ENCODE results near the gene EGFR.

DNA sequence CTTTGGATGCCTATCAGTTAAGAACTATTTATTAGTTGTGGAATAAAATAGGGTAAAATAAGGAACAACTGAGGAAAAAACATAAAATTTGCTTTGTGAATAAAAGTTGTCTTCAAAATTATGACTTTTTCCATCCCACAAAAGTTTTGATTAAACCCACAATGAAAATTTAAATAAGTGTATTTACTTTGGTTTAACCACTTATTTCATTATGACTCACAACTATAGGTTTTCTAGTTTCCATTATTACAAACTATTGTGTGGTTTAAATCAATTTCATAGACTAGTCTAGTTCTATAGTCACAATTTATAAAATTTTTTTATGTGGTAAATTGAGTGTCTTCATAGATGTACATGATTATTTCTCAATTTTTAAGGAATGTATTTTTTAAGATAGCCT, 116.6 kb downstream of the EGFR start:
- TF ChIP-seq, protein P1, sequence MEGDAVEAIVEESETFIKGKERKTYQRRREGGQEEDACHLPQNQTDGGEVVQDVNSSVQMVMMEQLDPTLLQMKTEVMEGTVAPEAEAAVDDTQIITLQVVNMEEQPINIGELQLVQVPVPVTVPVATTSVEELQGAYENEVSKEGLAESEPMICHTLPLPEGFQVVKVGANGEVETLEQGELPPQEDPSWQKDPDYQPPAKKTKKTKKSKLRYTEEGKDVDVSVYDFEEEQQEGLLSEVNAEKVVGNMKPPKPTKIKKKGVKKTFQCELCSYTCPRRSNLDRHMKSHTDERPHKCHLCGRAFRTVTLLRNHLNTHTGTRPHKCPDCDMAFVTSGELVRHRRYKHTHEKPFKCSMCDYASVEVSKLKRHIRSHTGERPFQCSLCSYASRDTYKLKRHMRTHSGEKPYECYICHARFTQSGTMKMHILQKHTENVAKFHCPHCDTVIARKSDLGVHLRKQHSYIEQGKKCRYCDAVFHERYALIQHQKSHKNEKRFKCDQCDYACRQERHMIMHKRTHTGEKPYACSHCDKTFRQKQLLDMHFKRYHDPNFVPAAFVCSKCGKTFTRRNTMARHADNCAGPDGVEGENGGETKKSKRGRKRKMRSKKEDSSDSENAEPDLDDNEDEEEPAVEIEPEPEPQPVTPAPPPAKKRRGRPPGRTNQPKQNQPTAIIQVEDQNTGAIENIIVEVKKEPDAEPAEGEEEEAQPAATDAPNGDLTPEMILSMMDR (IDR thresholded peaks at IDR 0.05) = no peak
- TF ChIP-seq EP300 (IDR thresholded peaks at IDR 0.05) (no peak), CBX8 (IDR thresholded peaks at IDR 0.05) (no peak), POLR2A (IDR thresholded peaks at IDR 0.05; ENCODE audit: low read length) (no peak), RAD21 (conservative IDR thresholded peaks at IDR 0.05 in 1 of 2, IDR thresholded peaks at IDR 0.05 in 1 of 2) (no peak), KDM1A (IDR thresholded peaks at IDR 0.05; ENCODE audit: low read depth) (no peak), CEBPB (IDR thresholded peaks at IDR 0.05) (no peak)
- TF ChIP-seq, protein P2, sequence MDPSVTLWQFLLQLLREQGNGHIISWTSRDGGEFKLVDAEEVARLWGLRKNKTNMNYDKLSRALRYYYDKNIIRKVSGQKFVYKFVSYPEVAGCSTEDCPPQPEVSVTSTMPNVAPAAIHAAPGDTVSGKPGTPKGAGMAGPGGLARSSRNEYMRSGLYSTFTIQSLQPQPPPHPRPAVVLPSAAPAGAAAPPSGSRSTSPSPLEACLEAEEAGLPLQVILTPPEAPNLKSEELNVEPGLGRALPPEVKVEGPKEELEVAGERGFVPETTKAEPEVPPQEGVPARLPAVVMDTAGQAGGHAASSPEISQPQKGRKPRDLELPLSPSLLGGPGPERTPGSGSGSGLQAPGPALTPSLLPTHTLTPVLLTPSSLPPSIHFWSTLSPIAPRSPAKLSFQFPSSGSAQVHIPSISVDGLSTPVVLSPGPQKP (IDR thresholded peaks at IDR 0.05; ENCODE audit: low read depth, low read length) = no peak

Data from A549 (cell line).